NT2/D1 (cell line): ENCODE results near the gene KRT6A.

Source experiments
- DNase-seq: peaks from one replicate; pipeline ENCODE4 v3.0.0-alpha.2; 2011; ENCODE audit warnings: low read depth, low spot score
- H3K27me3 ChIP-seq: 2 replicates; pipeline ENCODE4 v1.6.0; 2011; ENCODE audit warnings: mild to moderate bottlenecking; ENCODE audit not compliant: insufficient read length, insufficient read depth
- H3K36me3 ChIP-seq: 2 replicates; pipeline ENCODE4 v1.6.1; 2011; ENCODE audit warnings: mild to moderate bottlenecking, low read length, mixed read lengths; ENCODE audit not compliant: insufficient read depth, insufficient read length
- H3K4me1 ChIP-seq: 2 replicates; pipeline ENCODE4 v1.5.1; 2011; ENCODE audit not compliant: insufficient read depth, insufficient read length
- H3K4me3 ChIP-seq: 2 replicates; pipeline ENCODE4 v1.5.1; 2011; ENCODE audit warnings: low read depth; ENCODE audit not compliant: insufficient read length
- H3K9ac ChIP-seq: 2 replicates; pipeline ENCODE4 v1.6.0; 2011; ENCODE audit warnings: low read depth; ENCODE audit not compliant: insufficient read length
- H3K9me3 ChIP-seq: 2 replicates; pipeline ENCODE4 v1.5.1; 2011; ENCODE audit warnings: mild to moderate bottlenecking, low read length; ENCODE audit not compliant: insufficient read depth
- SUZ12 ChIP-seq: IDR thresholded peaks from 2 replicates; pipeline ENCODE4 v1.6.1; 2011; ENCODE audit not compliant: insufficient read length, insufficient read depth; ENCODE audit errors: extremely low read depth
- YY1 ChIP-seq: IDR thresholded peaks from 2 replicates; pipeline ENCODE4 v1.6.1; 2011; ENCODE audit not compliant: insufficient read length, insufficient read depth
- ZNF274 ChIP-seq: IDR thresholded peaks from 2 replicates; pipeline ENCODE4 v1.6.1; 2011; ENCODE audit warnings: mild to moderate bottlenecking, low read depth, low read length

Gene KRT6A

DNA sequence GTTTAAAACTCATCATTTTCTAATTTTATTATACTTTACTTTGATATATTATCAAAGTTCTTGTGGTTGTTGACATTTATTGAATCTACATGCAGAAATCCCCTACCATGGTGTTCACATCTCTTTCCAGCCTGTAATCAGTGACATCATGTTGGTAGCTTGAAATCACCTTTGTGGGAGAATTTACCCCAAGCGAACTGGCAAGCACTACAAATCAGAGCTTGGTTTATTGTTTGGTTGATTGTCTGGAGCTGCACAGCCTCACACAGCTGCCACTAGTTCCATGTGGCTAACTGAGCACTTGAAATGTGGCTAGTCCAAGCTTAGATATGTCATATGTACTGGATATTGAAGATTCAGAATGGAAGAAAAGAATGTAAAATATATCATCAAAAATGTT lies 42.5 kb upstream of the KRT6A start:
- TF ChIP-seq ZNF274 (no peak), YY1 (no peak), SUZ12 (no peak)
- Histone ChIP-seq H3K27me3 (no peaks in the 10 kb centered on the region), H3K9ac (no peak overlapping the region), H3K4me3 (no peak overlapping the region), H3K9me3 (no peaks in the 10 kb centered on the region), H3K36me3 (no peaks in the 10 kb centered on the region), H3K4me1 (peaks cover 2% of the 10 kb centered on the region)
- no peak for DNase-seq

DNA sequence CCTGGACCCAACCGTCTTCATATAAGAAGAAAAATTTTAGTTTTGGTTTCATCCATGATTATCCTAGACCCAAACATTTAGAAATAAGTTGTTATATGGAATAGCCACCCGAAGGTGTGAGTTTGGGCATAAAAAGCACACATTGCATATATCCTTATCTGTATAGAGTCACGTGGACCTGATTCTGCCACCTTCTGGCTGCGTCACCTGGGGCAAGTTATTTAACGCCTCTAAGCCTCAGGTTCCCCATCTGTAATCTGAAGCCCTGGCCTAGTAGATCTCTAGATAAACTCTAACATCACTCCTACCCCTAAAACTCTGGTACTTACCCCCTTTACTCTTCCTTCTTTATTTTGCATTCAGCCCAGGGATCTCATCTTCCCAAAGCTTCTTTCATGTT lies 41.4 kb upstream of the KRT6A start:
- Histone ChIP-seq H3K4me3 (no peak overlapping the region), H3K36me3 (no peaks in the 10 kb centered on the region), H3K9me3 (no peaks in the 10 kb centered on the region), H3K9ac (no peak overlapping the region), H3K4me1 (no peaks in the 10 kb centered on the region), H3K27me3 (no peaks in the 10 kb centered on the region)
- TF ChIP-seq YY1 = no peak
- TF ChIP-seq SUZ12 = no peak
- no peak for TF ChIP-seq ZNF274
- DNase-seq = no peak

DNA sequence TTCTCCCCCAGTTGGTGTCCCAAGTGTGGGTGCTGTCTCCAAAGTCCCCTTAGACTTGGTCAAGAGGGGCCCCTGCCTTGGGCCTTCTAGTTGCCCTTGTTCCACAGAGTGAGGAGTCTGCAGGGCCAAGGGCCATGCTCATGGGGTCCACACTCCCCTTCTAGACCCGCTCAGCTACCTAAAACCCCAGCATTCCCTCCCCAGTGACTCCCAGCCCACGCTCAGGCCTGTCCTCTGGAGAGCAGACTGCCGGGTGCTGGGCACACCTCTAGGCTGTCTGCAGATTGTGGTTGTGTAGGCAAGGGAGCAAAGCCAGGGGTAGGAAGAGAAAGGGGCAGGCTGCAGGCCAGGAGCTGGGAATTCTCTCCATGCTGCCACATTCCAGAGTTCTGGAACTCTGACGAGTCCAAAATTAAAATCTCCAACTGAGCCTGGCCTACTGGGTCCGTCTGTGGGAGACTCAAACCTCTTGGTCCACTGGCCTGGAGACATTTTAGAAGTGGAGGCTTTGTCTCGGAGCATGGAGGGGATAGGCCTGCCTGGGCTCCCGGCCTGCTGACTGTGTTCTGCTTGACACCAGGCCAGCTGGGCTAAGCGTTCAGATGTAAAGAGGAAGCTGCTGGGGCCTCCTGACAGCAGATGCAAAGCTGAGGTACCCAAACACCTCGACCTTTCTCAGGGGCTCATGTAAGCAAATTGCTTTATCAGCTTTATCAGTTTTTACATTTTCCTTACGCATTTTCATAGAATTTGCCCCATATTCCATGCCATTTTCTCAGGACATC lies 40.8 kb upstream of the KRT6A start:
- DNase-seq = no peak
- Histone ChIP-seq H3K27me3 (no peaks in the 10 kb centered on the region), H3K9ac (no peak overlapping the region), H3K4me1 (no peaks in the 10 kb centered on the region), H3K9me3 (no peaks in the 10 kb centered on the region), H3K36me3 (no peaks in the 10 kb centered on the region), H3K4me3 (no peak overlapping the region)
- no peak for TF ChIP-seq ZNF274
- no peak for TF ChIP-seq YY1
- TF ChIP-seq SUZ12 = no peak

DNA sequence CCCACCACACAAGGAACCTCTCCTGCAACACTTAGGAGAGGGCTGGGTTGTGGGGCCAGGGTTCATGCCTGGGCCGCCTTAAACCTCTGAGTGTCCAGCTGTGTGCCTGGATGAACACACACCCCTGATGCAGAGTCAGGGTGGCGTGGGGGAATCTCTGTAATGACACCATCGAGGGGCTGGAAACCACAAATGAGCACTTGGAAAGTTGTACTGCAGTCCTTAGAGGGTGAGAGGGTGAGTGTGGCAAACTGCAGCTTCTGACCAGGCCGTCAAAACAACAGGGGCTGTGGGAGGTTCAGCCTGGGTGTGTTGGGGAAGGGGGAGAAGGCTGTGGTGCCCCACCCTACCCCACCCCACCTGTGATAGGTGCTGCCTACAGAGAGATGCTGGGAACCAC lies 39.6 kb upstream of the KRT6A start:
- Histone ChIP-seq H3K4me3 (no peak overlapping the region), H3K9ac (no peak overlapping the region), H3K27me3 (no peaks in the 10 kb centered on the region), H3K4me1 (no peaks in the 10 kb centered on the region), H3K9me3 (no peaks in the 10 kb centered on the region), H3K36me3 (no peaks in the 10 kb centered on the region)
- no peak for DNase-seq
- TF ChIP-seq SUZ12 (no peak), YY1 (no peak), ZNF274 (no peak)

DNA sequence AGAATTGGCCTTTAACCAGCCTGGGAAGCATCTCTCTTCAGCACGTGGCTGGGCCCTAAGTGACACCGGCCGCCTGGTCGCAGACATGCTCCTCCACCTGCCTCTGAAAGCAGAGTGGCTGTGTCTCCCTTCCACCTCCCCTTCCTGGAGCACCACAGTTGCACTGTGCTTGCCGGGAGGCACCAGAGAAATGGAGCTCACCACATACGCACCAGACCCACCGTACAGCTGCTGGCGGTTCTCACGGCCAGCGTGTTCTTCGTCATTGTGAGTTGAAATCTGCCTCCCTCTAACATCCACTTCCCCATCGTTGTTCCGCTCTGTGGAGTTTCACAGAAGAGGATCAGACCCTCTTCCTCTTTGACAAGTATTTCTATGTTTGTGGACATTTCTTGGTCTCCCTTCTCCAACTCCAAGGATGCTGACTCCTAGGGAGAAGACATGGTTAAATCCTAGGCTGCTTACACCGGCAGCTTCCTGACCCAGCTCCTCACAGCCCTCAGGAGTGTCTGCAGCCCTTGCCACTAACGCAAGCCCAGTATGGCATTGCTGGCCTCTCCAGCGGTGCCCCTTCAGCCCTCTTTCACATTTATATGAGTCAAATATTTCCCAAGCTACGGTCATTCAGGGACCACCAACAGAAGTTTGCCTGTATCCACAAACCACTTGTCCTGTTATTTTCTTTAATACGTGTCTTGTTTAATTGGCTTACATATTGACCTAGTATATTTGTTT lies 38.7 kb upstream of the KRT6A start:
- Histone ChIP-seq H3K36me3 (no peaks in the 10 kb centered on the region), H3K9me3 (no peaks in the 10 kb centered on the region), H3K4me3 (no peak overlapping the region), H3K9ac (no peak overlapping the region), H3K4me1 (no peaks in the 10 kb centered on the region), H3K27me3 (no peaks in the 10 kb centered on the region)
- TF ChIP-seq SUZ12 (no peak), ZNF274 (no peak), YY1 (no peak)
- no peak for DNase-seq

DNA sequence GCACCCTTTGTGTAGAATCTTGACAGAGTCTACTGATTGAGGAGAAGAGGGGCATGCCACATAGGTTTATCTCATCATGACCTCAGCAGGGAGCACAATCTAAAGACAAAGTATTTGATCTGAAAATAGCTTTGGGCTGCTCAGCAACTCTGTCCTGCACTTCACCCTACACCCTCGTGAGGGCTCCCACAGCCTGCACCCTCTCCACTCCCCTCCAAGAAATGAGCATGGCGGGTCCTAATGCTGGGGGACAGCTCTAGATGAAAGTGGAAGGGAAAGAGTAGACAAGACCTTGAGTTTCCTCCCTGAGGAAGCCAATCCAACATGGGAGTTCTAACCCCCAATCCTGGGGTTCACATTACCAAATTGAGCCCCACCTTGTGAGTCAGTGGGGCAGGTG lies 37.8 kb upstream of the KRT6A start:
- TF ChIP-seq ZNF274 = no peak
- Histone ChIP-seq H3K9ac (no peak overlapping the region), H3K4me1 (no peaks in the 10 kb centered on the region), H3K27me3 (no peaks in the 10 kb centered on the region), H3K4me3 (no peak overlapping the region), H3K36me3 (no peaks in the 10 kb centered on the region), H3K9me3 (no peaks in the 10 kb centered on the region)
- DNase-seq = no peak

DNA sequence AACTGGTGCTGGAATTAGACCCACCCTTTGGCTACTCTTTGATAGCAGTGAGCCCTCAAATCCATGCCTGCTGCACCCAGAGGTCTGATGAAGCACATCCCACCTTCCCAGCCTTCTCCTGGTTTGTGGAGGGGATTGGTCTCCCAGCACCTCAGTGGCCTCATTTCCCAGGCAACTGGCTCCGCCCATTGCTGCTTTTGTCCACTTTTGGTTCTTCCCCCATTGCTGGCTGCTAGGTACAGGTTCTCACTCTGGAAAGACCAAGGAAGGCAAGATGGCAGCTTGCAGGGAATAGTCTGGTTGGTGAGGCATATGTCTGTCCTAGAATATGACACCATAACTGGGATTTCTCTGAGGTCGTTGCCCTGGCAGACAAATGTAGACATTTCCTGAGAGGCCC lies 37.3 kb upstream of the KRT6A start:
- H3K9me3 ChIP-seq = no peaks in the 10 kb centered on the region
- H3K27me3 ChIP-seq = no peaks in the 10 kb centered on the region
- TF ChIP-seq ZNF274 (no peak), SUZ12 (no peak), YY1 (no peak)
- no peak overlapping the region for H3K4me3 ChIP-seq
- no peak overlapping the region for H3K9ac ChIP-seq
- no peaks in the 10 kb centered on the region for H3K4me1 ChIP-seq
- no peaks in the 10 kb centered on the region for H3K36me3 ChIP-seq
- no peak for DNase-seq

DNA sequence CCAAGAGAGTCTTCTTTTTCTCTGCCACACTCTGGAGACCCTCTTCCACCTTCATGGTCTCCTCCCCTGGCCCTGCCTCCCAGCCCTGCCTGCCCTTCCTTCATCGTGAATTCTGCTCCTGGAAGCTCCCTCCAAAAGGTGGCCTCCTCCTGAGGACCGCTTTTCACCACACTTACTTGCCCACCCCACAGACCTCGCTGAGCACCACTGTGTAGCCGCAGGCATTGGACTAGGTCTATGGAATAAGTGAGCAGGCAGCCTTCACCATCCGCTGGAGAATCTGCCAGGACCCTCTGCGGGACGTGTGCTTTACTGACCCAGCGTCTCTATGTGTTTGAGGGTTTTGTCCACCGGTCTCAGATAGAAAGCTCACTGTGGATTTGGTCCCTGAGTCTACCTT lies 36.8 kb upstream of the KRT6A start:
- no peaks in the 10 kb centered on the region for H3K4me1 ChIP-seq
- no peak overlapping the region for H3K4me3 ChIP-seq
- no peak overlapping the region for H3K9ac ChIP-seq
- TF ChIP-seq SUZ12 (no peak), ZNF274 (no peak), YY1 (no peak)
- no peaks in the 10 kb centered on the region for H3K27me3 ChIP-seq
- no peak for DNase-seq
- no peaks in the 10 kb centered on the region for H3K9me3 ChIP-seq
- H3K36me3 ChIP-seq = no peaks in the 10 kb centered on the region
